GM21390 (cell line): ENCODE data around the gene FSTL4.

Experiments used
- ATAC-seq: cut with Tn5 transposase; IDR thresholded peaks from one replicate; pipeline ENCODE4 v1.9.1; 2021; ENCODE audit not compliant: unreplicated experiment

The FSTL4 gene

GRCh38 chr5:133149345-133149744 is 463.0 kb downstream of the FSTL4 start:
- ATAC-seq = no peak

- ATAC-seq = no peak
Observed at GRCh38 chr5:133147815-133148567, 464.4 kb downstream of the FSTL4 start.

GRCh38 chr5:133147411-133147810 is 464.9 kb downstream of the FSTL4 start:
- ATAC-seq = no peak
